Naive B cell (primary cell): Measurements from ENCODE around the gene RHCG. TPM values are rescaled to one million over a fixed set of nuclear protein-coding genes. Genes with fewer than 3 reads are reported as not detected.

Source experiments
- ATAC-seq, 2 donors: fragments of 150-1000 bp; cut with Tn5 transposase; 2 replicates each; pipeline ENCODE4 v1.10.0; 2021; ENCODE audit warnings: low read depth in 2 of 2, mild to moderate bottlenecking in 2 of 2, moderate library complexity in 2 of 2
- DNase-seq: peaks from one replicate; pipeline ENCODE4 v3.0.0; 2022
- H3K27ac Mint-ChIP-seq, 6 donors: one replicate each; pipeline ENCODE4 v1.8.0; 2020 to 2022; ENCODE audit warnings: mild to moderate bottlenecking in 6 of 6, mixed read lengths in 6 of 6, moderate library complexity in 5 of 6, inconsistent platforms in 2 of 6
- H3K27me3 Mint-ChIP-seq, 3 donors: one replicate each; pipeline ENCODE4 v1.8.0; 2021 to 2022; ENCODE audit warnings: mixed read lengths in 3 of 3, mild to moderate bottlenecking in 1 of 3
- H3K36me3 Mint-ChIP-seq, 2 donors: one replicate each; pipeline ENCODE4 v1.8.0; 2020 to 2022; ENCODE audit warnings: mixed read lengths in 2 of 2, inconsistent platforms in 1 of 2, mild to moderate bottlenecking in 1 of 2
- H3K4me1 Mint-ChIP-seq, 3 donors: one replicate each; pipeline ENCODE4 v1.8.0; 2020 to 2022; ENCODE audit warnings: mixed read lengths in 3 of 3, inconsistent platforms in 1 of 3, mild to moderate bottlenecking in 1 of 3, moderate library complexity in 1 of 3
- H3K4me3 Mint-ChIP-seq, 8 donors: one replicate each; pipeline ENCODE4 v1.8.0; 2020 to 2022; ENCODE audit warnings: mild to moderate bottlenecking in 8 of 8, mixed read lengths in 8 of 8, moderate library complexity in 8 of 8, inconsistent platforms in 2 of 8
- H3K9me3 Mint-ChIP-seq, 7 donors: one replicate each; pipeline ENCODE4 v1.8.0; 2020 to 2022; ENCODE audit warnings: mixed read lengths in 7 of 7, mild to moderate bottlenecking in 5 of 7, inconsistent platforms in 2 of 7, moderate library complexity in 1 of 7
- polyA plus RNA-seq, 6 donors: library from polyadenylated mRNA; unstranded; fragments of 300-500 nt; fragmentation: Illumina TruSeq; gene quantifications; one replicate each; pipeline ENCODE4 v1.2.3, GENCODE V29; 2021; ENCODE audit warnings: low read depth in 6 of 6

The RHCG gene
- polyA plus RNA-seq, 6 donors from 2014 or later: not detected

DNA sequence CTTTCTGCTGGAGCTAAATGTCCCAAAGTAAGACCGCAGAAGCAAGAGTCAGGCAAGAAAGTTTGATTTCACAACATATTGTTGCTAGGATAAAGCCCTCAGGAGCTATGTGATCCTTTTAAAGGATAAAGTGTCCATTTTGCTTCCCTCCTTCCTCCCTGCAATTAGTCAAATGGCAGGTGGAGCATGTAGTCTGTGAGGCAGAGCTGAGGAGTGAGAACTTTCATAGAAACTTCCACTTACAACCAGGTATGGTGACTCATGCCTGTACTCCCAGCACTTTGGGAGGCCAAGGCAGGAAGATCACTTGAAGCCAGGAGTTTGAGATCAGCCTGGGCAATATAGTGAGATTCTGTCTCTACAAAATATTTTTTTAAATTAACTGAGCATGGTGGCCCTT, 25.2 kb upstream of the RHCG start:
- H3K4me3 Mint-ChIP-seq: no peak overlapping the region
- peaks cover 0 to 12% (median 5%) of the 10 kb centered on the region in 7 donors for H3K9me3 Mint-ChIP-seq
- H3K27ac Mint-ChIP-seq: peak overlapping the region in 1 of 6 donors; percentile 29
- H3K4me1 Mint-ChIP-seq: peaks cover 0 to 5% (median 4%) of the 10 kb centered on the region in 3 donors
- peaks cover 9 to 21% (median 18%) of the 10 kb centered on the region in 3 donors for H3K27me3 Mint-ChIP-seq
- DNase-seq (no peak), ATAC-seq (no peak)
- H3K36me3 Mint-ChIP-seq: peaks cover 0 to 7% of the 10 kb centered on the region in 2 donors

DNA sequence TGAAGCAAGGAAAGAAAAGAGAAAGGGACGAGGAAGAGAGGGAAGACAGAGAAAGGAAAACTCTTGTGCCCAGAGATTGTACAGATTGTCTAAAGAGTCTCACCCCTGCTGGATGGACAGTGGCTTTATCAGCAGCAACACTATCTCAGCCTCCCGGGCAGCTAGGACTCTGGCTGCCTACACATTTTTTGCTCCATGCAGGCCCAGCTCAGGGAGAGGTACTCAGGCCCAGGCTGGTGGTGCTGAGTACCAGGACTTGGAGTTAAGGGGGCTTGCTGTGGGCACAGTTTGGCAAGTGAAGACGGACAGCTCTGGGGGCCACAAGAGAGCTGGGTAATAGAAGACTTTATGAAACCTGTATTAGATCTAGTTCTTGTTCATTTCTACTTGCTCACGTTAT, 19.1 kb upstream of the RHCG start:
- DNase-seq (no peak), ATAC-seq (no peak)
- Mint-ChIP-seq H3K9me3 (peaks cover 0 to 4% (median 2%) of the 10 kb centered on the region in 7 donors), H3K4me3 (no peak overlapping the region), H3K4me1 (no peaks in the 10 kb centered on the region), H3K27me3 (peaks cover 25 to 49% (median 46%) of the 10 kb centered on the region in 3 donors), H3K36me3 (peaks cover 0 to 3% of the 10 kb centered on the region in 2 donors), H3K27ac (peak overlapping the region in 2 of 6 donors; percentile 4 to 22)

DNA sequence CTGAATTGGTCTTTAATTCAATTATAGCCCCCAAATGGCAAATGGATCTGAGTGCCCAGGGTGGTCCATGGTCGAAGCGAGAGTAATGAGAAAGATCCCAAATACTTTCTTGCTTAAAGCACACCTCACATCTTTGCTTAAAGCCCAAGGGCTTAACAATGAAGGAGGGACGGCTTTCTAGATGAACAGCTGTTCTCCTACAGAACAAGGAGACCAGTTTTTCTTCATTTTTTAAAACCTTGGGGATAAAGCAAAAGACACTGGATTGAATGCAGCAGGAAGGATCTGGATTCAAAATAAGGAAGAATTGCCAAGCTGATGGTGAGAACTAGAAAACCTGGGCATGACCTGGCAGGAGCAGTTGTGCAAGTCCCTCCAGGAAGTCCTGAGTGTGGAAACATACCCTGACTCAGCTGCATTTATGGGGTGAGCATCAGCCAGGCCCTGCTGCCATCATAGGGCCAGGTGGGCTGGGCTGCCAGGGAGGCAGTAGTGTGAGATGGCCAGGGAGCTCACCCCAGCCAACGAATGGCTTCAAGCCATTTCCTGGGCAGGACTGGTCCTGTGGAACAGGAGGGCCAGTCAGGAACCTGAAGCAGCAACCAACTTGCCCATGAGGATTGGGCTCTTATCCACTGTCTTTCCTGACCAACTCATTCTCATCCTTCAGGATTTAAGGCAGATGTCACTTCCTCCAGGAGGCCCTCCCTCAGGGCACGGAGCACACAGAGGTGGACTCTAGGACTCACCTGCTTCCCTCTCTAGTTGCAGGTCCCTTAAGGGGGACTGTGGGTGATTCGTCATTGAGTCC, 18.4 kb upstream of the RHCG start:
- no peak for DNase-seq
- no peaks in the 10 kb centered on the region for H3K4me1 Mint-ChIP-seq
- H3K27me3 Mint-ChIP-seq: peaks cover 27 to 53% (median 52%) of the 10 kb centered on the region in 3 donors
- peak overlapping the region in 1 of 6 donors; percentile 4 for H3K27ac Mint-ChIP-seq
- no peak for ATAC-seq
- peaks cover 0 to 3% (median 0%) of the 10 kb centered on the region in 7 donors for H3K9me3 Mint-ChIP-seq
- H3K36me3 Mint-ChIP-seq: no peaks in the 10 kb centered on the region
- no peak overlapping the region for H3K4me3 Mint-ChIP-seq

DNA sequence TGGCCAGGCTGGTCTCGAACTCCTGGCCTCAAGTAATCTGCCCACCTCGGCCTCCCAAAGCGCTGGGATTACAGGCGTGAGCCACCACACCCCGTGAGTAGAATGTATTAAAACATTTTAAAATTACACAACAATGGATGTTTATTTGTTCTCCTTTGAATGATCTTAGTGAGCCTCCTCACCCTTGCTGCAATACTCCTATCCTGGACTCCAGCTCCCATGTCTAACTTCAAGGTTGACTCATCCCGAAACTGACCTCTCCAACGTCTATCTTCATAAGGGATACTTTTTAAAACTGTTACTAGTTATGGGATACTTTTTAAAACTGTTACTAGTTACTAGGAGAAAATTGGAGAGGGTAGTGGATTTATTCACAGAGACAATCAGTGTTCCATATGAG, 17.8 kb upstream of the RHCG start:
- Mint-ChIP-seq H3K36me3 (no peaks in the 10 kb centered on the region), H3K4me3 (no peak overlapping the region), H3K9me3 (peaks cover 0 to 3% (median 0%) of the 10 kb centered on the region in 7 donors), H3K4me1 (no peaks in the 10 kb centered on the region), H3K27ac (peak overlapping the region in 1 of 6 donors; percentile 15), H3K27me3 (peaks cover 27 to 55% (median 53%) of the 10 kb centered on the region in 3 donors)
- DNase-seq (no peak), ATAC-seq (no peak)

DNA sequence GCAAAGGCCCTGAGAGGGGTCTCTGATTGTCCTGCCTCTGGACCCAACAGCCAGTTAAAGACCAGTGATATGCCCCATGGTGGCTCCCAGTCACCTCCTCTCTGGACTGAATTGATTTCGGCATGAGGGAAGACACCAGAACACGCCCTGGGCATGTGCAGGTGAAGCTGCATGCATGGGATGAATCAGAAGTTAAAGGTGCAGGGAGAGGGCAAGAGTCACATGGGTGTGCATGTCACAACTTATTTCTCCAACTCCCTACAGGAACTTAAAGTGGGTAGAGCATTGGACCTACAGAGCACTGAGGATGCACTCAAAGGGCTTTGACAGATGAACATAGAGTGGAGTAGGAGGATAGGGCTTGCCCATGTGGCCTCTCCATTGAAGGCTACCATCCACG, 16.9 kb upstream of the RHCG start:
- DNase-seq (no peak), ATAC-seq (no peak)
- Mint-ChIP-seq H3K9me3 (peaks cover 0 to 3% (median 0%) of the 10 kb centered on the region in 7 donors), H3K36me3 (no peaks in the 10 kb centered on the region), H3K4me1 (no peaks in the 10 kb centered on the region), H3K4me3 (no peak overlapping the region), H3K27me3 (peaks cover 27 to 55% (median 53%) of the 10 kb centered on the region in 3 donors), H3K27ac (no peak overlapping the region)

DNA sequence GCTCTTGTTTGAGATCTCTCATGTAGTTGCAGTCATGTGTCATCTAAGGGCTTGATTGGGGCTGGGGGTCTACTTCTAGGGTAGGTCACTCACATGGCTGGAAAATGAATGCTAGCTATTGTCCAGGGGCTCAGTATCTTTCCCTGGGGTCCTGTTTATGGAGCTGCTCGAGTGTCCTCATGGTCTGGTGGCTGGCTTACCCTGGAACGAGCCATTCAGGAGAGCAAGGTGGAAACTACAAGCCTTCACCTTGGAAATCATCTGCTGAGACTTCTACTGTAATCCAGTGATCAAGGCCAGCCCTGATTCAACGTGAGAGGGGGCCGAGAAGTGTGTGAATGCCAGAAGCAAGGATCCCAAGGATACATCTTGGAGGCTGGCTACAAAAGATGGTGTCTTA, 16.2 kb upstream of the RHCG start:
- H3K9me3 Mint-ChIP-seq: peaks cover 0 to 3% (median 0%) of the 10 kb centered on the region in 7 donors
- peaks cover 27 to 55% (median 53%) of the 10 kb centered on the region in 3 donors for H3K27me3 Mint-ChIP-seq
- no peaks in the 10 kb centered on the region for H3K36me3 Mint-ChIP-seq
- H3K4me1 Mint-ChIP-seq: no peaks in the 10 kb centered on the region
- no peak overlapping the region for H3K4me3 Mint-ChIP-seq
- no peak overlapping the region for H3K27ac Mint-ChIP-seq
- DNase-seq (no peak), ATAC-seq (no peak)

DNA sequence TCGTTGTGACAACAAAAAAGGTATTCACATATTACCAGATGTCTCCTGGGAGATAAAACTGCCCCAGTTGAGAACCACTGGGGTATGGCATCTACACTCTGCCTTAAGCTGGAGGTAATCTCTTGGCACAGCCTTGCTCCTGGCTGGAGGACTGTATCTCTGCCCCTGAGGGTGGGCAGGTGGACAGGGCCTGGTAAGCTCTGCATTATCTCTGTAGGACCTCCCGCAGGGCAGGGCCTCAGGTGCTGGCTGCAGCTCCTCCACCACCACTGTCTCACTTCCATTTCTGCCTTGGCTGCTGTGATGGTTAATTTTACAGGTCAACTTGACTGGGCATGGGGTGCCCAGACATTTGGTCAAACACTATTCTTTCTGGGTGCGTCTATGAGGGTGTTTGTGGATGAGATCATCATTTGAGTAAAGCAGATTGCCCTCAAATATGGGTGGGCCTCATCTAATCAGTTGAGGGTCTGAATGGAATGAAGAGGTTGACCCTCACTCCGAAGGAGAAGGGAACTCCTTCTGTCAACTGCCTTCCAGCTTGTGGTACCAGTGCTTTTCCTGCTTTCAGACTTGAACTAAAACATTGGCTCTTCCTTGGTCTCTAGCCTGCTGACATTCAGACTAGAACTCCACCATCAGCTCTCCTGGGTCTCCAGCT, 9.8 kb upstream of the RHCG start:
- no peak for ATAC-seq
- Mint-ChIP-seq H3K36me3 (peaks cover 0 to 6% of the 10 kb centered on the region in 2 donors), H3K27me3 (peaks cover 23 to 54% (median 52%) of the 10 kb centered on the region in 3 donors), H3K4me3 (no peak overlapping the region), H3K4me1 (no peaks in the 10 kb centered on the region), H3K27ac (no peak overlapping the region), H3K9me3 (peaks cover 0 to 6% (median 3%) of the 10 kb centered on the region in 7 donors)
- DNase-seq: no peak

DNA sequence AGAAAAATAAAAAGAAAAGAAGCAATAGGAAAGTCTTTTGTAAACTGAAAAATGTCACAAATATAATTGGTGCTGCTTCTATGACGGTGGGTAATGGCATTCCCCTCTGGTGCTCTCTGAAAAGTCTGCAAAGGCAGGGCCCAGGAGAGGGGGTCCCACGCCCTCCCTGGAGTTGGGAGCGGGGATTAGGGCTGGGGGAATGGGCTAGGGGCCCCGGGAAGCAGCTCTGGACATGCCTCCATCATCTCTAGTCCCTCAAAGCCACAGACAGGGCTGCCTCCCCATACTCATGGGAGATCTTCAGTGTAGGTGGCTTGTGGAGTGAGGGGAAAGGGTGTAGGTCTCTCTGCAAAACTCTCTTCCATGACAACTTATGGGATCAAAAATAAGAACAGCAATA, 7.8 kb upstream of the RHCG start:
- H3K27me3 Mint-ChIP-seq: peaks cover 31 to 58% (median 58%) of the 10 kb centered on the region in 3 donors
- DNase-seq (no peak), ATAC-seq (no peak)
- H3K9me3 Mint-ChIP-seq: peaks cover 0 to 6% (median 3%) of the 10 kb centered on the region in 7 donors
- H3K4me3 Mint-ChIP-seq: no peak overlapping the region
- H3K27ac Mint-ChIP-seq: no peak overlapping the region
- no peaks in the 10 kb centered on the region for H3K4me1 Mint-ChIP-seq
- H3K36me3 Mint-ChIP-seq: peaks cover 0 to 6% of the 10 kb centered on the region in 2 donors

DNA sequence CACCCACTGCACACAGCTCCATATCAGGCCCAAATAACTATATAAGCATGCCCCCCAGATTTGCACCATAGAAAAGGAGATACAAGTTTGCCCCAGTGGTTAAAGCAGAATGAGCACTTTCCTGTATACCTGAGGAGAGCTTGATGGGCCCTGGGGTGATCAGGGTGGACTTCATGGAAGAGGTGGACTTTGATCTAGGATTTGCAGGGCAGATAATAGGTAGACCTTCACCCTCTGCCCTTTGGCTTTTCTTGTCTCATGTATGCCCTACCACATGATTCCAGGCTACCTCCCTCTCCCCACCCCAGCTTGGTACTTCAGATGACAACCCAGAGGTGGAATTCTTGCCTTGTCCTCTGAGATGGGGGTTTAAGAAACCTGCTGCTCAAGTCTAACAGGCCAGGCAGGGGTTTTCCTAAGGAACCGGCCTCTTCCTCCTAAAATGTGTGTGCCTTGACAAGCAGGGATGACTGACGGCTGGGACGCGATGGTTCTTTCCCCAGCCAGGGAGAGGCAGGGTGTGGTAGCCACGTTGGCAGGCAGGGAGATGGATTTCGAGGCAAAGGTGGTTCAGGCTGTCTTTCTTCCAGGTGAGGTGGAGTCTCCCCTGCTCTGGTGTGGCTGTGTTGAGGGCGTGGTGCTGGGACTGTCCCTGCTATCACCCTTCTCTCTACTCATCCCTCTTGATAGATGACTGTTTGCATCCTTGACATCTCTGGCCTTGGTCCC, 6.6 kb upstream of the RHCG start:
- peaks cover 35 to 66% (median 66%) of the 10 kb centered on the region in 3 donors for H3K27me3 Mint-ChIP-seq
- DNase-seq: no peak
- H3K9me3 Mint-ChIP-seq: peaks cover 0 to 6% (median 3%) of the 10 kb centered on the region in 7 donors
- no peak overlapping the region for H3K27ac Mint-ChIP-seq
- H3K36me3 Mint-ChIP-seq: peaks cover 0 to 6% of the 10 kb centered on the region in 2 donors
- no peaks in the 10 kb centered on the region for H3K4me1 Mint-ChIP-seq
- ATAC-seq: no peak
- no peak overlapping the region for H3K4me3 Mint-ChIP-seq

DNA sequence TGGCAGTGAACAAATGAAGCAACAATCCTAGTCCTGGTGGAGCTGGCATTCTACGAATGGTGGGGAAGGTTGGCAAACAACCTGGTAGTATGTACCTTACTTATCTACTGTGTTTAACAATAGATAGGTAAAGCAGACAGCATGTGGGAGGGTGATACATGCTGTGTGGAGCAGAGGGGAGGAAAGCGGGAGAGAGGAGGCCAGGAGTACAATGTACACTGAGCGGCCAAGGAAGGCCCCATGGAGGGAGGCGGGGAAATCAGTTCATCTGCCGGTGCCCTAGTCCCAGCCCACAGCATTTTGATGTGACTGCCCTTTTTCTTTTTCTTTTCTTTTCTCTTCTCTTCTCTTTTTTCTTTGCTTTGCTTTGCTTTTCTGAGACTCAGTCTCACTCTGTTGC, 5.3 kb upstream of the RHCG start:
- ATAC-seq (no peak), DNase-seq (no peak)
- H3K36me3 Mint-ChIP-seq: peaks cover 0 to 6% of the 10 kb centered on the region in 2 donors
- H3K4me3 Mint-ChIP-seq: no peak overlapping the region
- H3K9me3 Mint-ChIP-seq: peaks cover 0 to 5% (median 2%) of the 10 kb centered on the region in 7 donors
- H3K27ac Mint-ChIP-seq: no peak overlapping the region
- peaks cover 39 to 72% (median 66%) of the 10 kb centered on the region in 3 donors for H3K27me3 Mint-ChIP-seq
- H3K4me1 Mint-ChIP-seq: peaks cover 0 to 4% (median 2%) of the 10 kb centered on the region in 3 donors

DNA sequence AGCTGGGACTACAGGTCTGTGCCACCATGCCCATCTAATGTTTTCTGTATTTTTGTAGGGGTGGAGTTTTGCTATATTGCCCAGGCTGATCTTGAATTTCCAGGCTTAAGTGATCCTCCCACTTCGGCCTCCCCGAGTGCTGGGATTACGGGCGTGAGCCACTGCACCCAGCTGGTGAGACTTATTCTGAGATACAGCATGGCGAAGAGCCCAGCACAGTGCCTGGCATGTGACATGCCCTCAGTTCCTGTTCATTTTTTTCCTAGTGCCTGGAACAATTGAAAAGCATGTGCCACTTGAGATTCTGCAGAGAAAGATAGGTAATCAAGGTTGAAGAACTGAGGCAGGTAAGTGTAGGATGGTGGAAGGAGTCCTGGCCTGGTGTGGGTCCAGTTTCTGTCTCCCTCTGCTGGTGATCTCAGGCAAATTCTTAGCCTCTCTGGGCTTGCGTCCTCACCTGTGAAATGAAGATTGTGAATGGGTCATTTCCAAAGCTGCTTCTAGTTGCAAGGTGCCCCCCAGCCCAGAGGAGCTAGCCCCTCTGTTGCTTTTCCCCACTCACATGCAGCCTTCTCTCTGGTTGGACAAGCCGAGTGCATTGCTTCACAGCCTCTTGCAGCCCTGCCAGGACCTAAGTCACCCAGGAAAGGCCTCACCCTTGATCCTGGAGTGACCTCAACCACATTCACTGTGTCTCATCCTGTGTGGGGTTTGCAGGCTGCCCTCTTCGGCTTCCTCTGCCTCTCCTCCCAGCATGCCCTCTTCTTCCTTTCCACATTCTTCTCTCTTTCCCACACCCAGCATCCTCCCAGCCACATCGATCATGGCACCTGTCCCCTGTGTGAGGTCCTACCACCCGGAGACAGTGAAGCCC, 4.3 kb upstream of the RHCG start:
- Mint-ChIP-seq H3K27me3 (peaks cover 47 to 82% (median 65%) of the 10 kb centered on the region in 3 donors), H3K27ac (no peak overlapping the region), H3K4me1 (peaks cover 0 to 10% (median 9%) of the 10 kb centered on the region in 3 donors), H3K9me3 (peaks cover 0 to 4% (median 0%) of the 10 kb centered on the region in 7 donors), H3K4me3 (no peak overlapping the region), H3K36me3 (peaks cover 0 to 6% of the 10 kb centered on the region in 2 donors)
- no peak for ATAC-seq
- no peak for DNase-seq

DNA sequence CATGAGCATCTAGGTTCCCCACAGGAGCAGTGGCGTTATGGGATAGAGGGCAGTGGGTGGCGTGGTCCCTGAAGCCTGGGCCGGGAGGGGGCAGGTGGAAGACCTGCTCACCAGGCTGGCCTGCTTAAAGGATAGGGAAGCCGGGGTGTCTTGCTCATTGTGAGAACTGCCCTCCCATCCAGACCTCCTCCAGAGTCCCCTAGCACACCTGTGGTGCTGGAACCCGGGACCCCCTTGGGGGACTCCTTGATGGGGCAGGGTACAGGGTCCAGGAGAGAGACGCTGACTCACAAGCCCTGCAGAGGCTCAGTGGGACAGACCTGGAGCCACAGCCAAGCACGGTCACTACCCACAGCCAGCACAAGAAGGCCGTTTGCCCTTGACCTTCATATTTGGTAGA, 2.8 kb upstream of the RHCG start:
- DNase-seq (no peak), ATAC-seq (no peak)
- H3K27ac Mint-ChIP-seq: peak overlapping the region in 1 of 6 donors; percentile 85
- H3K4me1 Mint-ChIP-seq: peaks cover 0 to 13% (median 11%) of the 10 kb centered on the region in 3 donors
- peaks cover 0 to 6% of the 10 kb centered on the region in 2 donors for H3K36me3 Mint-ChIP-seq
- H3K9me3 Mint-ChIP-seq: peaks cover 0 to 2% (median 0%) of the 10 kb centered on the region in 7 donors
- H3K27me3 Mint-ChIP-seq: peaks cover 54 to 81% (median 69%) of the 10 kb centered on the region in 3 donors
- H3K4me3 Mint-ChIP-seq: no peak overlapping the region
